NCI-H1694 (cell line): ENCODE data around the gene FLRT2.

Experiments used
- DNase-seq: peaks from one replicate; lab custom pipeline; 2025; lab: John Stamatoyannopoulos, UW

Gene FLRT2

GRCh38 chr14:85564841-85565527 is 35.0 kb downstream of the FLRT2 start:
- no peak for DNase-seq

GRCh38 chr14:85565862-85566296 is 35.9 kb downstream of the FLRT2 start:
- no peak for DNase-seq

- DNase-seq, result no peak
Observed at GRCh38 chr14:85566603-85567002, 36.7 kb downstream of the FLRT2 start.

GRCh38 chr14:85572011-85572410 is 42.1 kb downstream of the FLRT2 start:
- DNase-seq, result no peak

GRCh38 chr14:85572845-85573244 is 42.9 kb downstream of the FLRT2 start:
- no peak for DNase-seq

GRCh38 chr14:85573406-85573805 is 43.5 kb downstream of the FLRT2 start:
- no peak for DNase-seq

- no peak for DNase-seq
Observed at GRCh38 chr14:85574853-85575616, 45.1 kb downstream of the FLRT2 start.

GRCh38 chr14:85575617-85575898 is 45.6 kb downstream of the FLRT2 start:
- DNase-seq, result no peak

- no peak for DNase-seq
Observed at GRCh38 chr14:85576218-85576617, 46.3 kb downstream of the FLRT2 start.

GRCh38 chr14:85576848-85577542 is 47.1 kb downstream of the FLRT2 start:
- DNase-seq, result no peak

GRCh38 chr14:85577543-85578114 is 47.7 kb downstream of the FLRT2 start:
- no peak for DNase-seq

GRCh38 chr14:85578357-85578756 is 48.4 kb downstream of the FLRT2 start:
- DNase-seq, result no peak

- DNase-seq, result no peak
Observed at GRCh38 chr14:85578930-85579329, 49.0 kb downstream of the FLRT2 start.

GRCh38 chr14:85579942-85580341 is 50.0 kb downstream of the FLRT2 start:
- no peak for DNase-seq

GRCh38 chr14:85580536-85581140 is 50.7 kb downstream of the FLRT2 start:
- no peak for DNase-seq

GRCh38 chr14:85581691-85582090 is 51.7 kb downstream of the FLRT2 start:
- no peak for DNase-seq

- no peak for DNase-seq
Observed at GRCh38 chr14:85583380-85583779, 53.4 kb downstream of the FLRT2 start.

- no peak for DNase-seq
Observed at GRCh38 chr14:85584481-85584880, 54.5 kb downstream of the FLRT2 start.

- no peak for DNase-seq
Observed at GRCh38 chr14:85587151-85587711, 57.3 kb downstream of the FLRT2 start.

GRCh38 chr14:85590784-85591183 is 60.8 kb downstream of the FLRT2 start:
- DNase-seq, result no peak

GRCh38 chr14:85594217-85594616 is 64.3 kb downstream of the FLRT2 start:
- no peak for DNase-seq

- no peak for DNase-seq
Observed at GRCh38 chr14:85595981-85596380, 66.0 kb downstream of the FLRT2 start.
